ENCODE results near the gene MAP3K6.
A peak's percentile ranks its signal among the peaks of the same experiment; 100 is the strongest.

Gene MAP3K6

DNA sequence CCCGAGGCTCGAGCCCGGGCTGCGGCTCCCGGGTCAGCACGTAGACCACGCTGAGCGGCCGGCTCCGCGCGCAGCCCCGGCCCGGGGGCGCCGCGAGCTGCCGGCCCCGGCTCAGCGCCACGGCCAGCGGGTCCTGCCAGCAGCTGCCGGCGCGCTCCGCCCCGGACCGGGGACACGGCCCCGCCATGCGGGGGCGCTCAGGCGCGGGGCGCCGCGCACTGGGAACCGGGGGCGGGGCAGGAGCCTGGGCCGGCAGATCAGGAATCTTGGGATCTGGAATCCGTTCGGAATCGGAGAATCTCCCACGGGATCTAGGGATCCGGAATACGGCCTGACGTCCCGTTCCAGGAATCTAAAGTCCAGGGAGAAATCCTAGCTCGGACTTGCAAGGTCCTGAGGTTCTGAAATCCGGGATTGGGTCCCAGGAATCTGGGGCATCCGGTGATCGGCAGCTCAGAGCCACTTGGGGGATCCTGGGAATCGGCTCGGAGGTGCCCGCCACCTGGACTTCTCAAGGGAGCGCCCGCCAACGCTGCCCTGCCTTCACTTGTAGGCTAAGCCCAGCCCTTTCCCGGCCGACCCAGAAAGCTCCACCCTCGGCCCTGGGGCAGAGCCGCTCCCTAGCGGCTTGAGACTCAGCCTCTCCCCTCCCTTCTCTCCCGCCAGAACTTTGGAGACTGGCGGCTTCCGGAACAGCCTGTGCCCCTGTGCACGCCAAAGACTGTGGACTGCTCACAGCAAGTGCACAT is at the start of gene MAP3K6:
Gene MAP3K6 (minus strand): TSS at position 551 of the 749 bp plus-strand sequence. CDS start 364 bp downstream, at position 187.
- TF ChIP-seq, protein P1, sequence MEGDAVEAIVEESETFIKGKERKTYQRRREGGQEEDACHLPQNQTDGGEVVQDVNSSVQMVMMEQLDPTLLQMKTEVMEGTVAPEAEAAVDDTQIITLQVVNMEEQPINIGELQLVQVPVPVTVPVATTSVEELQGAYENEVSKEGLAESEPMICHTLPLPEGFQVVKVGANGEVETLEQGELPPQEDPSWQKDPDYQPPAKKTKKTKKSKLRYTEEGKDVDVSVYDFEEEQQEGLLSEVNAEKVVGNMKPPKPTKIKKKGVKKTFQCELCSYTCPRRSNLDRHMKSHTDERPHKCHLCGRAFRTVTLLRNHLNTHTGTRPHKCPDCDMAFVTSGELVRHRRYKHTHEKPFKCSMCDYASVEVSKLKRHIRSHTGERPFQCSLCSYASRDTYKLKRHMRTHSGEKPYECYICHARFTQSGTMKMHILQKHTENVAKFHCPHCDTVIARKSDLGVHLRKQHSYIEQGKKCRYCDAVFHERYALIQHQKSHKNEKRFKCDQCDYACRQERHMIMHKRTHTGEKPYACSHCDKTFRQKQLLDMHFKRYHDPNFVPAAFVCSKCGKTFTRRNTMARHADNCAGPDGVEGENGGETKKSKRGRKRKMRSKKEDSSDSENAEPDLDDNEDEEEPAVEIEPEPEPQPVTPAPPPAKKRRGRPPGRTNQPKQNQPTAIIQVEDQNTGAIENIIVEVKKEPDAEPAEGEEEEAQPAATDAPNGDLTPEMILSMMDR (IDR thresholded peaks at IDR 0.05), result no peak
- Mint-ChIP-seq H3K36me3 (ENCODE audit: low read depth) (no peaks in the 10 kb centered on the region), H3K27ac (peak within 1 kb of the TSS; percentile 66), H3K4me1 (peaks cover 54% of the 10 kb centered on the region), H3K27me3 (ENCODE audit: low read depth, poor library complexity) (peaks cover 6% of the 10 kb centered on the region), H3K4me3 (peak within 1 kb of the TSS; percentile 86), H3K9me3 (no peaks in the 10 kb centered on the region)
- DNase-seq, result peak; percentile 71

DNA sequence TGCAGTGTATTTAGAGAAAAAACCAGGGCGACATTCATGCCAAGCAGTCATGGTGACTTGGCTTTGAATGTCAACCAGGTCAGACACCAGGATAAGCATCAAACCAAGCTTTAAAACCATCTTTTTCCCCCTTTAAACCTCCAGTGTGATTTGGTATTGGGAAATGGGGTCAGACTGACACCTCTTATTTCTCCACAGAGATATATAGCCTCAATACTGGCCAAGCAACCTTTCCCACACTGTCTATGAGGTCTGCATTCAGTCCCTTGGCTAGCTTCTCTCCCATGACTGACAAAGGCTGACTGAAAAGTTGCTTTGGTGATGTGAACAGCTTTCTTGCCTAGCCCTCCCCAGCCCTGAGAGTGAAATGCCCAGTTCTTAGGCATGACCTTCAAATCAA is 47.3 kb upstream of the MAP3K6 start:
- no peak overlapping the region for H3K27ac Mint-ChIP-seq
- no peaks in the 10 kb centered on the region for H3K27me3 Mint-ChIP-seq (ENCODE audit: low read depth, poor library complexity)
- no peaks in the 10 kb centered on the region for H3K9me3 Mint-ChIP-seq
- no peak for DNase-seq
- H3K36me3 Mint-ChIP-seq (ENCODE audit: low read depth), result peaks cover 61% of the 10 kb centered on the region
- TF ChIP-seq, protein P1 (IDR thresholded peaks at IDR 0.05), result no peak
- H3K4me1 Mint-ChIP-seq, result peaks cover 68% of the 10 kb centered on the region
- H3K4me3 Mint-ChIP-seq, result no peak overlapping the region

- TF ChIP-seq, protein P1 (IDR thresholded peaks at IDR 0.05), result no peak
- Mint-ChIP-seq H3K36me3 (ENCODE audit: low read depth) (peaks cover 67% of the 10 kb centered on the region), H3K4me1 (peaks cover 63% of the 10 kb centered on the region), H3K27me3 (ENCODE audit: low read depth, poor library complexity) (no peaks in the 10 kb centered on the region), H3K27ac (no peak overlapping the region), H3K9me3 (no peaks in the 10 kb centered on the region), H3K4me3 (no peak overlapping the region)
- no peak for DNase-seq
These were observed 46.2 kb upstream of the MAP3K6 start for GRCh38 chr1:27413004-27413403.

DNA sequence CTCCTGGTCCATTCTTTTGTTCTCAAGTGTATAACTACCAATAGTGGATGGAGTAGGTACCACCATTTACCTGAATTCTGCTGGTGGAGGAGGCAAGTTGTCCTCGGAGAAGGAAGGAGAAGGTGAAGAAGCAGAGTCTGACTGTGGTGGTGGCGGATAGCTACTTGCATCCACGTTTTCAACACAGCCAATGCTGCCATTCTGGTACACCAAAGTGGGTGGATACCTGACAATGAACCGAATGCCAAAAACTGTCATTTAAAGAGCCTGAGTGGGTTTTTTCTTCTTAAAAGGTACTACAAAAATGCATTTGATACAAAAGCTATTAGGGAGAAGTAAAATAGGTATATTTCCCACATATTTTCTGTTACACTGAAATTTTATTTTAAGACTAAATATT is 45.7 kb upstream of the MAP3K6 start:
- Mint-ChIP-seq H3K4me3 (no peak overlapping the region), H3K9me3 (no peaks in the 10 kb centered on the region), H3K27ac (no peak overlapping the region), H3K36me3 (ENCODE audit: low read depth) (peaks cover 72% of the 10 kb centered on the region), H3K4me1 (peaks cover 59% of the 10 kb centered on the region), H3K27me3 (ENCODE audit: low read depth, poor library complexity) (no peaks in the 10 kb centered on the region)
- TF ChIP-seq, protein P1 (IDR thresholded peaks at IDR 0.05), result no peak
- no peak for DNase-seq

DNA sequence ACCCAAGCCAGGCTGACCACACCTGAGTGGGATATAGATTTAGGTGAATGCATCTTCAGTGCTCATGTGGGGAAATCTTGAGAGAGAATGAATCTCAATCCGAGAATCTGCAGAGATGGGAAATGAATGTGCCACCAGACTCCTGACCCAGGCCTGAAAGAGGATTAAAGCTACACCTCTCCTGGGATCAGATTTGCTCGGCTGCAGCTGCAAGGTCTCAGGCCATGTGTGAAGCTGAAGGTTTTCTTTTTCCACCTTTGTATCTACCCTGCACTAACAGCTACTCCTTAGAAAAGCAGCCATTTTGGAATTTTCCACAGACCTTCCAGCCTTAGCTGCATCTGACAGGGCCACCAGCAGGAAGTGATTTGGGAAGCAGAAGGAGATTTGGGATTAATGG is 43.9 kb upstream of the MAP3K6 start:
- TF ChIP-seq, protein P1 (IDR thresholded peaks at IDR 0.05), result no peak
- no peaks in the 10 kb centered on the region for H3K9me3 Mint-ChIP-seq
- no peak overlapping the region for H3K4me3 Mint-ChIP-seq
- DNase-seq, result no peak
- no peaks in the 10 kb centered on the region for H3K27me3 Mint-ChIP-seq (ENCODE audit: low read depth, poor library complexity)
- H3K4me1 Mint-ChIP-seq, result peaks cover 59% of the 10 kb centered on the region
- no peak overlapping the region for H3K27ac Mint-ChIP-seq
- H3K36me3 Mint-ChIP-seq (ENCODE audit: low read depth), result peaks cover 60% of the 10 kb centered on the region

GRCh38 chr1:27409669-27410068 is 42.9 kb upstream of the MAP3K6 start:
- Mint-ChIP-seq H3K9me3 (no peaks in the 10 kb centered on the region), H3K36me3 (ENCODE audit: low read depth) (peaks cover 50% of the 10 kb centered on the region), H3K4me1 (peaks cover 61% of the 10 kb centered on the region), H3K4me3 (no peak overlapping the region), H3K27me3 (ENCODE audit: low read depth, poor library complexity) (no peaks in the 10 kb centered on the region), H3K27ac (no peak overlapping the region)
- TF ChIP-seq, protein P1 (IDR thresholded peaks at IDR 0.05), result no peak
- no peak for DNase-seq

Measured in nephron progenitor cell (in vitro differentiated cells).